Coronary artery (tissue), 2 donors: Measurements from ENCODE around the gene ZC3H18.

Source experiments
- DNase-seq: peaks from one replicate; pipeline ENCODE4 v3.0.0-alpha.2; 2017; ENCODE audit warnings: low spot score
- H3K27ac ChIP-seq, 2 donors: fragments of 200-600 bp; sonication (generic); one replicate each; pipeline ENCODE4 v1.5.1; 2016 to 2019
- H3K4me3 ChIP-seq: fragments of 200-600 bp; sonication (generic); 2 replicates; pipeline ENCODE4 v1.5.1; 2016; ENCODE audit warnings: mild to moderate bottlenecking, moderate library complexity
- TF ChIP-seq, protein P1 (sequence below): fragments of 200-600 bp; sonication (generic); IDR thresholded peaks from one replicate; pipeline ENCODE4 v1.5.1; 2019; ENCODE audit warnings: antibody characterized with exemption

ZC3H18 gene

DNA sequence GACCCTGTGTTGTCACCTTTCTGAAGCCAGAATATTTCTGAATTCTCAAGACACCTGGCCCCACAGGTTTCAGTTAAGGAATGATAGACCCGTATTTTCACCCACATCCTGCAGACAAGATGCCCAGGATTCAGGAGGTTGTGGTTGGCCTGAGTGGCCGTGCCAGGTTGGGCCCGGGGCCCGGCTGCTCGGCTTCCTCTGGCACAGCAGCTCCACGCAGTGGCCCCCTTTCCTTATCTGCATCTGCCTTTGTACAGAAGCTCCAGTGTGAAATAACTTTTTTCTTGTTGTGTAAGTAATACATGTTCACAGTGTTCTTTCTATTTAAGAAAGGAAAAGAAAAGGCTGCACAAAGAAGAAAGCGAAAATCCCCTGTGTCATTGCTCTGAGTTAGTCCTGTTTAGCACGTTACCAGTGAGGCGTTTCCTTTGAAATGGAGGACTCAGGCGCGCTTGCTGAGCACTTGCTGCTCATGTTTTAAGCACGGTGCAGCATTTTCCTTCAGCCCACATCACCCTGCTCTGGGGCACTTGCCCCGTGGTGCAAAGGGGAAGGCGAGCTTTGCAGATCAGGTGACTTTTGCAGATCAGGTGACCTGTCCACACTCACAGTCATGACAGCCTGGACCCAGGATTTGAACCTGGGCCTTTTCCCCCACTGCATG is 12.8 kb downstream of the ZC3H18 start:
- Histone ChIP-seq H3K4me3 (no peak overlapping the region), H3K27ac (no peak overlapping the region)
- TF ChIP-seq, protein P1, sequence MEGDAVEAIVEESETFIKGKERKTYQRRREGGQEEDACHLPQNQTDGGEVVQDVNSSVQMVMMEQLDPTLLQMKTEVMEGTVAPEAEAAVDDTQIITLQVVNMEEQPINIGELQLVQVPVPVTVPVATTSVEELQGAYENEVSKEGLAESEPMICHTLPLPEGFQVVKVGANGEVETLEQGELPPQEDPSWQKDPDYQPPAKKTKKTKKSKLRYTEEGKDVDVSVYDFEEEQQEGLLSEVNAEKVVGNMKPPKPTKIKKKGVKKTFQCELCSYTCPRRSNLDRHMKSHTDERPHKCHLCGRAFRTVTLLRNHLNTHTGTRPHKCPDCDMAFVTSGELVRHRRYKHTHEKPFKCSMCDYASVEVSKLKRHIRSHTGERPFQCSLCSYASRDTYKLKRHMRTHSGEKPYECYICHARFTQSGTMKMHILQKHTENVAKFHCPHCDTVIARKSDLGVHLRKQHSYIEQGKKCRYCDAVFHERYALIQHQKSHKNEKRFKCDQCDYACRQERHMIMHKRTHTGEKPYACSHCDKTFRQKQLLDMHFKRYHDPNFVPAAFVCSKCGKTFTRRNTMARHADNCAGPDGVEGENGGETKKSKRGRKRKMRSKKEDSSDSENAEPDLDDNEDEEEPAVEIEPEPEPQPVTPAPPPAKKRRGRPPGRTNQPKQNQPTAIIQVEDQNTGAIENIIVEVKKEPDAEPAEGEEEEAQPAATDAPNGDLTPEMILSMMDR = no peak
- no peak for DNase-seq

DNA sequence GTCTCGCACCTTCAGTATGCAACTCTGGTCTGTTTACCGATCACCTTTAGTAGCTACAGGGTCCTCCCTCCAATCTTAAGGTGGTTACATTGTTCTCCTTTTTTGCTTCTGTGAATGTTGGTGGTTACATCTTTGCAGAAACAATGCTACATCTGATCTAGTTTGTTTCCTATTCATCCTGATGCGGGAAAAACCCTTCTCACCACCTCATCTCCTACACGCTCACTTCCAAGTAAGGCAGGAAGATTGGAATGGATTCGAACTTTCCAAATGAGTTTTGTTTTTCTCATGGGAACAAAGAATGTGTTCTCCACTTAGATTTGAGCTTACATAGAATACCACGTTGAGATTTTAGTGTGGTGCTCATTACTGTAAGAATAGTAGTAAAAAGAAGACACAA is 14.5 kb downstream of the ZC3H18 start:
- Histone ChIP-seq H3K4me3 (no peak overlapping the region), H3K27ac (no peak overlapping the region)
- DNase-seq = no peak
- TF ChIP-seq, protein P1 = no peak

DNA sequence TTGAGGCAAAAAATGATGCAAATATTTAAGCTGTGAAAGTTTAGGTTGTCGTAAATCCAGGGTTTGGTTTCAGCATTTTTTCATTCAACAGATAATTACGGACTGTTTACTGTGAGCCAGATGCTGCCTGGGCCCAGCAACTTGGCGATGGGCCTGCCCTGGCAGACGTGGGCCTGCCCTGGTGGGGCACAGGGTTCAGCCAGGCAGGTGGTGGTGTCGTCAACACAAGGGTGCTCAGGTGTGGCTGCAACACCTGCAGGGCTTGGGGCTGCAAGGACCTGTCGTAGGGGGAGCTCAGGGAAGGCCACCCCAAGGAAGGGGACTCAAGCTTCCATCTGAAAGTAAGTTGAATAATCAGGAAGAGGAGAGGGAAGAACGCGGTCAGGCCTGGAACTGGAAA is 15.1 kb downstream of the ZC3H18 start:
- DNase-seq = no peak
- TF ChIP-seq, protein P1 = no peak
- Histone ChIP-seq H3K4me3 (no peak overlapping the region), H3K27ac (no peak overlapping the region)

DNA sequence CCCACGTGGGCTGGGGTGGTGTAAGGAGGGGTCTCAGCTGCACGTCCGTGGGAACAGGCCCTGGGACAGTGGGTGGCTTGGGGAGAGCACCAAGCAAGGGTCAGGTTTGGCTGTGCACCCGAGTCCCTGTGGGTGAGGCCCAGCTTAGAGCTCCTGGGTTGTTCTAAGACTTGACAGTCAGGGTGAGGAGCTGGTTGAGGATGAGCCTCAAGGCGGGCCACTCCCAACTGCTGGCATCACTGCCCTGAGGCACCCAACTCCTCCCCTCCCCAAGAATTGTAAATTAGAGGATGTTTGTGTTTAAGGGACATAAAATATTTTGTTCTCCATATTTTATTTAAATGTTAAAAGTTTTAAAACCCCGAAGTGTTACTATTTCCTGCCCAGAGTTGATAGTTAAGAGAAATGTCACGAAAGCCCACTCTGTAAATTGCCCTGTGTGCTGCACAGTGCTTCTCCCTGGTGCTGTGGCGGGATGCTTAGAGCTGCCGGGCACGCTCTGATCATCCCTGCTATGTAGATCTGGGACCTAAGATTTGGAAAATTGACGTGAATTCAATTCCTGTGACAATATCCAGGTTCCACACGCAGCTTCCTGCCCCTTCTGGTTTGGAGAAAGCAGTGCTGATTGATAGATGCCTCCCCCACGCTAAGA is 15.9 kb downstream of the ZC3H18 start:
- DNase-seq = no peak
- TF ChIP-seq, protein P1 = no peak
- H3K4me3 ChIP-seq = no peak overlapping the region
- H3K27ac ChIP-seq = no peak overlapping the region

DNA sequence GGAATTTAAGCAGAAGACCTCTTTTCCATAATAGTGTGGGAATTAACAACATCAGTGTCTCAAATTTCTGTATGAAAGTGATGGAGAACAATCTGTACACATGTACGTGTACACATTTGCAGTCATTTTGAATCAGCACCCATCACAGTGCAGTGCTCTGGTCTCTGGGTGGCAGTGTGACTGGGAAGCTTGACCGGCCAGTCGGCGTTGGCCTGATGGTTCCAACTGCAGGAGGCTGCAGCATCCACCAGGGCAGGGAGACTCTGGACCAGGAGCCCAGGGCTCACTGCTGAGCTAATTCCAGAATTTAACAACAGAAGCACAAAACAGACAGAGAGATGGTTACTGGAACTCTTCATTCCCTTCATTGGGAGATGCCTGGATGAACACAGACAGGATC is 17.9 kb downstream of the ZC3H18 start:
- TF ChIP-seq, protein P1 = no peak
- DNase-seq = no peak
- H3K27ac ChIP-seq = no peak overlapping the region

DNA sequence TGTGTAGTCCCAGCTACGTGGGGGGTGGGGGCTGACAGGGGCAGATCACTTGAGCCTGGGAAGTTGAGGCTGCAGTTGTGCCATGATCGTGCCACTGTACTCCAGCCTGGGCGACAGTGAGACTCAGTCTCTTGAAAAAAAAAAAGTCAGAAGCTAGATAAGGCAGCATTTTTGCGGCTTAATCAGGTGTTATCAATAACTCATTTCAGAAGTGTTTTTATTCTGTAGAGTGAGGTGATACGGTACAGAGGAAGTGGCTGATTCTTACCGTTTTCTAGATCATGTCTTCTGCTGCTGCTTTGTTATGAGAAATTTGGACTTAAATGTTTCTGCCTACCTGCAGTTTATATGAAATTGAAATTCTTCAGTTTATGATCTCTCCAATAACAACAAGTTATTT is 18.6 kb downstream of the ZC3H18 start:
- TF ChIP-seq, protein P1 = no peak
- Histone ChIP-seq H3K4me3 (no peak overlapping the region), H3K27ac (no peak overlapping the region)
- no peak for DNase-seq

More for the DNA sequence above, 17.9 kb downstream of the ZC3H18 start:
- no peak overlapping the region for H3K4me3 ChIP-seq

DNA sequence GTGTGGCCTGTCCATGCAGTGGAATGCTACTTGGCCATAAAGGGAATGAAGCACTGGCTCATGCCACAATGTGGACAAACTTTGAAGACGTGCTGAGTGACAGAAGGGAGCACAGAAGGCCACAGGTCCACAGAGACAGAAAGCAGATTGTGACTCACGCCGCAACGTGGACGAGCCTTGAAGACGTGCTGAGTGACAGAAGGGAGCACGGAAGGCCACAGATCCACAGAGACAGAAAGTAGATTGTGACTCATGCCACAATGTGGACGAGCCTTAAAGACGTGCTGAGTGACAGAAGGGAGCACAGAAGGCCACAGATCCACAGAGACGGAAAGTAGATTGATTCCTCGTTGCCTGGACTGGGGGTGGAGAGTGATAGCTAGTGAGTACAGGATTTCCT is 19.2 kb downstream of the ZC3H18 start:
- TF ChIP-seq, protein P1 = no peak
- Histone ChIP-seq H3K27ac (no peak overlapping the region), H3K4me3 (no peak overlapping the region)
- DNase-seq = no peak
